ENCODE measurements around the gene MITF. TPM values are rescaled to one million over a fixed set of nuclear protein-coding genes. Genes with fewer than 3 reads are reported as not detected.

Gene MITF
- total RNA-seq, 1 experiment from 2014 or later, result 1.9 TPM

DNA sequence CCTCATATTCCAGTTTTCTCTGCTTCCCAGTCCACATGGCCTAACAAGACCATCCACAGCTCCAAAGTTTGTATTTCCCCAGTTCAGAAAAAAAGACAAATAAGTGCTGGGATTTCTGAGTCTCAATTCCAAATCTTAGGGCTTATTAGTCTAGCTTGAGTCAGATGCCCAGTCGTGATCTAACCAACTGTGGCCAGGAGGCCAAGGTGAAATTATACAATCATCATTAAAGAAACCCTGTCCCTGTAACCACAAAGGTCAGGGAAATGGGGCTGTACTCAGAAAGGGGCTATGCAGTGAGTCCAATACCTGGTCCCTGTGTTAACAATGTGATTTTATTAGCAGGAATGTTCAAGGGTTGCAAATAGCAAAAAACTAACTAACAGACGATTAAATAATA is 40.5 kb upstream of the MITF start:
- Histone ChIP-seq H2AFZ (ENCODE audit: low read depth, low read length, poor library complexity, severe bottlenecking) (no peak overlapping the region), H3K4me3 (replicated peaks in 1 of 2; ENCODE audit: low read depth in 1 of 2, low read length in 2 of 2) (no peak overlapping the region), H3K9me3 (ENCODE audit: control insufficient read depth in 1 of 2, insufficient read depth in 1 of 2, low read depth in 1 of 2, low read length in 2 of 2) (no peaks in the 10 kb centered on the region), H3K9me2 (ENCODE audit: insufficient read depth) (no peaks in the 10 kb centered on the region), H3K4me2 (ENCODE audit: low read length) (no peak overlapping the region), H4K20me1 (ENCODE audit: insufficient read depth) (no peaks in the 10 kb centered on the region), H3K36me3 (ENCODE audit: control insufficient read depth in 1 of 2, insufficient read depth in 2 of 2, low read length in 2 of 2) (no peaks in the 10 kb centered on the region), H3K27me3 (ENCODE audit: insufficient read depth, low read length) (peaks cover 3% of the 10 kb centered on the region; the same call in 1 of the 2 replicates), H3K27ac (ENCODE audit: low read depth, low read length) (no peak overlapping the region), H3K4me1 (ENCODE audit: control insufficient read depth in 1 of 2, insufficient read depth in 2 of 2, low read length in 2 of 2) (no peaks in the 10 kb centered on the region), H3K79me2 (ENCODE audit: insufficient read depth, low read length) (no peaks in the 10 kb centered on the region), H3K9ac (ENCODE audit: low read length) (no peak overlapping the region)
- ChIA-PET POLR2A (no interaction called here), CTCF (no interaction called here), RAD21 (ENCODE audit: low non-redundant PET in 1 of 2, low total read pairs in 2 of 2, uncharacterized antibody in 2 of 2, unreplicated experiment in 2 of 2) (no interaction called here)
- no peak for DNase-seq (ENCODE audit: low read depth, low spot score)
- no TSS peak for BruUV-seq (replicated peaks)
- no peak for ATAC-seq
- intact Hi-C loops (cut with micrococcal nuclease), result loop anchor here (10.0 kb wide), 1 partner anchor 156 kb away; no protein-coding TSS in a partner anchor
- TF ChIP-seq, protein P1, sequence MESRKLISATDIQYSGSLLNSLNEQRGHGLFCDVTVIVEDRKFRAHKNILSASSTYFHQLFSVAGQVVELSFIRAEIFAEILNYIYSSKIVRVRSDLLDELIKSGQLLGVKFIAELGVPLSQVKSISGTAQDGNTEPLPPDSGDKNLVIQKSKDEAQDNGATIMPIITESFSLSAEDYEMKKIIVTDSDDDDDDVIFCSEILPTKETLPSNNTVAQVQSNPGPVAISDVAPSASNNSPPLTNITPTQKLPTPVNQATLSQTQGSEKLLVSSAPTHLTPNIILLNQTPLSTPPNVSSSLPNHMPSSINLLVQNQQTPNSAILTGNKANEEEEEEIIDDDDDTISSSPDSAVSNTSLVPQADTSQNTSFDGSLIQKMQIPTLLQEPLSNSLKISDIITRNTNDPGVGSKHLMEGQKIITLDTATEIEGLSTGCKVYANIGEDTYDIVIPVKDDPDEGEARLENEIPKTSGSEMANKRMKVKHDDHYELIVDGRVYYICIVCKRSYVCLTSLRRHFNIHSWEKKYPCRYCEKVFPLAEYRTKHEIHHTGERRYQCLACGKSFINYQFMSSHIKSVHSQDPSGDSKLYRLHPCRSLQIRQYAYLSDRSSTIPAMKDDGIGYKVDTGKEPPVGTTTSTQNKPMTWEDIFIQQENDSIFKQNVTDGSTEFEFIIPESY (IDR thresholded peaks at IDR 0.05; ENCODE audit: extremely low read depth, insufficient replicate concordance, low read length), result no peak
- TF ChIP-seq FOSL1 (IDR thresholded peaks at IDR 0.05; ENCODE audit: low read depth) (no peak), SP1 (IDR thresholded peaks at IDR 0.05; ENCODE audit: low read depth) (no peak), JUND (IDR thresholded peaks at IDR 0.05) (no peak), SRF (IDR thresholded peaks at IDR 0.05; ENCODE audit: low read depth) (no peak), ELF1 (IDR thresholded peaks at IDR 0.05; ENCODE audit: borderline replicate concordance, low read depth) (no peak)
- TF ChIP-seq, protein P2, sequence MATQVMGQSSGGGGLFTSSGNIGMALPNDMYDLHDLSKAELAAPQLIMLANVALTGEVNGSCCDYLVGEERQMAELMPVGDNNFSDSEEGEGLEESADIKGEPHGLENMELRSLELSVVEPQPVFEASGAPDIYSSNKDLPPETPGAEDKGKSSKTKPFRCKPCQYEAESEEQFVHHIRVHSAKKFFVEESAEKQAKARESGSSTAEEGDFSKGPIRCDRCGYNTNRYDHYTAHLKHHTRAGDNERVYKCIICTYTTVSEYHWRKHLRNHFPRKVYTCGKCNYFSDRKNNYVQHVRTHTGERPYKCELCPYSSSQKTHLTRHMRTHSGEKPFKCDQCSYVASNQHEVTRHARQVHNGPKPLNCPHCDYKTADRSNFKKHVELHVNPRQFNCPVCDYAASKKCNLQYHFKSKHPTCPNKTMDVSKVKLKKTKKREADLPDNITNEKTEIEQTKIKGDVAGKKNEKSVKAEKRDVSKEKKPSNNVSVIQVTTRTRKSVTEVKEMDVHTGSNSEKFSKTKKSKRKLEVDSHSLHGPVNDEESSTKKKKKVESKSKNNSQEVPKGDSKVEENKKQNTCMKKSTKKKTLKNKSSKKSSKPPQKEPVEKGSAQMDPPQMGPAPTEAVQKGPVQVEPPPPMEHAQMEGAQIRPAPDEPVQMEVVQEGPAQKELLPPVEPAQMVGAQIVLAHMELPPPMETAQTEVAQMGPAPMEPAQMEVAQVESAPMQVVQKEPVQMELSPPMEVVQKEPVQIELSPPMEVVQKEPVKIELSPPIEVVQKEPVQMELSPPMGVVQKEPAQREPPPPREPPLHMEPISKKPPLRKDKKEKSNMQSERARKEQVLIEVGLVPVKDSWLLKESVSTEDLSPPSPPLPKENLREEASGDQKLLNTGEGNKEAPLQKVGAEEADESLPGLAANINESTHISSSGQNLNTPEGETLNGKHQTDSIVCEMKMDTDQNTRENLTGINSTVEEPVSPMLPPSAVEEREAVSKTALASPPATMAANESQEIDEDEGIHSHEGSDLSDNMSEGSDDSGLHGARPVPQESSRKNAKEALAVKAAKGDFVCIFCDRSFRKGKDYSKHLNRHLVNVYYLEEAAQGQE (IDR thresholded peaks at IDR 0.05; ENCODE audit: low read depth), result no peak
- TF ChIP-seq, protein P3, sequence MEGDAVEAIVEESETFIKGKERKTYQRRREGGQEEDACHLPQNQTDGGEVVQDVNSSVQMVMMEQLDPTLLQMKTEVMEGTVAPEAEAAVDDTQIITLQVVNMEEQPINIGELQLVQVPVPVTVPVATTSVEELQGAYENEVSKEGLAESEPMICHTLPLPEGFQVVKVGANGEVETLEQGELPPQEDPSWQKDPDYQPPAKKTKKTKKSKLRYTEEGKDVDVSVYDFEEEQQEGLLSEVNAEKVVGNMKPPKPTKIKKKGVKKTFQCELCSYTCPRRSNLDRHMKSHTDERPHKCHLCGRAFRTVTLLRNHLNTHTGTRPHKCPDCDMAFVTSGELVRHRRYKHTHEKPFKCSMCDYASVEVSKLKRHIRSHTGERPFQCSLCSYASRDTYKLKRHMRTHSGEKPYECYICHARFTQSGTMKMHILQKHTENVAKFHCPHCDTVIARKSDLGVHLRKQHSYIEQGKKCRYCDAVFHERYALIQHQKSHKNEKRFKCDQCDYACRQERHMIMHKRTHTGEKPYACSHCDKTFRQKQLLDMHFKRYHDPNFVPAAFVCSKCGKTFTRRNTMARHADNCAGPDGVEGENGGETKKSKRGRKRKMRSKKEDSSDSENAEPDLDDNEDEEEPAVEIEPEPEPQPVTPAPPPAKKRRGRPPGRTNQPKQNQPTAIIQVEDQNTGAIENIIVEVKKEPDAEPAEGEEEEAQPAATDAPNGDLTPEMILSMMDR (IDR thresholded peaks at IDR 0.05 in 2 of 3, conservative IDR thresholded peaks at IDR 0.05 in 1 of 3; ENCODE audit: borderline replicate concordance in 1 of 3, insufficient read depth in 1 of 3, low read depth in 2 of 3, low read length in 2 of 3), result no peak

Data from HCT116 (cell line).